ENCODE results near the gene NUDT4. TPM values are rescaled to one million over a fixed set of nuclear protein-coding genes. Genes with fewer than 3 reads are reported as not detected.

The NUDT4 gene
- total and polyA plus RNA-seq, 10 of the 15 experiments (the other 5 are each of a cell fraction or from before 2014, with no cell fraction given) = 26.6 to 91.6 (median 63.1) TPM

GRCh38 chr12:93441617-93442410 lies 64.1 kb downstream of the NUDT4 start, which contains the start of gene UBE2N (continued):
- peak; percentile 89 for TF ChIP-seq HCFC1 (IDR thresholded peaks at IDR 0.05; ENCODE audit: low read length)
- peak; percentile 32 for TF ChIP-seq MEF2B (IDR thresholded peaks at IDR 0.05; ENCODE audit: partially characterized antibody, poor library complexity, severe bottlenecking)
- TF ChIP-seq PKNOX1 (IDR thresholded peaks at IDR 0.05) = no peak
- peak; percentile 89 for TF ChIP-seq CHD2 (IDR thresholded peaks at IDR 0.05; ENCODE audit: borderline replicate concordance, low read depth, low read length)
- no peak for TF ChIP-seq MYB (IDR thresholded peaks at IDR 0.05; ENCODE audit: borderline replicate concordance, low read depth, low read length)
- TF ChIP-seq GATAD2B (conservative IDR thresholded peaks at IDR 0.05; ENCODE audit: low read depth) = 0 out of 2 replicates have a peak, but pooled peaks have one; percentile 34
- TF ChIP-seq, protein P1, sequence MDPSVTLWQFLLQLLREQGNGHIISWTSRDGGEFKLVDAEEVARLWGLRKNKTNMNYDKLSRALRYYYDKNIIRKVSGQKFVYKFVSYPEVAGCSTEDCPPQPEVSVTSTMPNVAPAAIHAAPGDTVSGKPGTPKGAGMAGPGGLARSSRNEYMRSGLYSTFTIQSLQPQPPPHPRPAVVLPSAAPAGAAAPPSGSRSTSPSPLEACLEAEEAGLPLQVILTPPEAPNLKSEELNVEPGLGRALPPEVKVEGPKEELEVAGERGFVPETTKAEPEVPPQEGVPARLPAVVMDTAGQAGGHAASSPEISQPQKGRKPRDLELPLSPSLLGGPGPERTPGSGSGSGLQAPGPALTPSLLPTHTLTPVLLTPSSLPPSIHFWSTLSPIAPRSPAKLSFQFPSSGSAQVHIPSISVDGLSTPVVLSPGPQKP (IDR thresholded peaks at IDR 0.05; ENCODE audit: low read depth, low read length) = peak; percentile 79
- TF ChIP-seq RCOR1 (conservative IDR thresholded peaks at IDR 0.05; ENCODE audit: low read depth, low read length) = 0 out of 2 replicates have a peak, but pooled peaks have one; percentile 19
- peak; percentile 82 for TF ChIP-seq IKZF1 (conservative IDR thresholded peaks at IDR 0.05)
- TF ChIP-seq YY1 (IDR thresholded peaks at IDR 0.05; ENCODE audit: low read depth, low read length) = peak; percentile 94

Measured in GM12878 (cell line).